Dermis blood vessel endothelial cell (primary cell): ENCODE results near the gene SPEM1. TPM values are rescaled to one million over a fixed set of nuclear protein-coding genes. Genes with fewer than 3 reads are reported as not detected.
"Not testable (repeated sequence)": the region's sequence is repeated elsewhere in the genome, so short reads cannot be mapped to it uniquely, and the experiment has no call there.

ENCODE experiments used
- DNase-seq: peaks from one replicate; pipeline ENCODE4 v3.0.0; 2010
- total RNA-seq: library from RNA; depleted of rRNA; stranded (reverse); fragments of >200 nt; gene quantifications from 2 replicates; pipeline ENCODE4 v1.2.3, GENCODE V29; 2014

Gene SPEM1
- total RNA-seq, 1 donor from 2014 or later, result not detected

- DNase-seq, result no peak
Measured at GRCh38 chr17:7442142-7442541, 22.0 kb downstream of the SPEM1 start.

DNA sequence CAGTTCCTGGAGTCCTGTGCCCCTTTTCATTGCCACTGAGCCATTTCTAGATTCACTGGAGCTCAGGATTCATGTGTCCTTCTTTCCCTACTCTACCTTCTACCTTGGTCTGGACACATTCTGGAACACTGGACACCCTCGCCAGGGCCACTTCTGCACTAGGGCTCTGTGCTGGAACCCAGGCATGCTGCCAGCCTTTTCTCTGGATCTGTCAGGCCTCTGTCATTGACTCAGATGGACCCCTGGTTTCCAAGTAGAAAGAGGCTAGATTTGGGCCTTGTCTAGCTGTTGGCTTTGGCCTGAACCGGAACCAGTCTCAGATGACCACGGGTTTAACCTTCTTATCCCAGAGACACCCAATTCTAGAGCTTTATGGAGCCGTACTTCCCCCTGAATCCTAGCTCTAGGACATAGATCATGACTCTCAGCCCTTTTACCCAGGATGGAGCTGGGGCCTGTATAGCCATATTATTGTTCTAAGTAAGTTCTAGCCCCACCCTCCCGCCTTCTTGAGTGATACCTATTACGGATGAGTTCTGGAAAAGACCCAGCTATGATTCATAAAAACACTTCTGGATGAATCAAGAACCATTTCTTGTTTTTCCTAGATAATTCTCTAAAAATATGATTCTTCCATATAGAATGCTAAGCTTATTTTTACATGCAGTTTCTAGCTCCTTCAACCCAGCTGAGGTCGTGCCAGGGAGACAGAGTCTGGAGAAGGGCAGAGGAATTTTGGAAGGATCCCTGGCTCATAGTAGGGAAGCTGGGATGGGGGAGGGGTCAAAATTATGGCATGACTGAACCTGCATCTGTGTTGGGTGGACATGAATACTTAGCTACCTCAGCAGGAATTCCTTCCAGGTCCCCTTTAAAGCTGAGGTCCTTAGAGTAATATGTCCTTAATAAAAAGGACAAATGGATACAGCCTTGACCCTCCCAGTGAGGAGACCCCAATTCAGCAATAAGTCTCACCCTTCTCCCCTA is 23.7 kb downstream of the SPEM1 start:
- DNase-seq, result peak; percentile 47

- DNase-seq, result peak; percentile 54
Measured at GRCh38 chr17:7444682-7445618, 24.8 kb downstream of the SPEM1 start, which contains the start of gene CHRNB1. Gene CHRNB1, plus strand, starts transcription at chr17:7445061. Its CDS starts 67 bp downstream, at chr17:7445128.

GRCh38 chr17:7445619-7445968 is 25.5 kb downstream of the SPEM1 start:
- no peak for DNase-seq

GRCh38 chr17:7448461-7448860 is 28.3 kb downstream of the SPEM1 start:
- no peak for DNase-seq

- DNase-seq, result no peak
Measured at GRCh38 chr17:7459961-7460545, 39.9 kb downstream of the SPEM1 start.

DNA sequence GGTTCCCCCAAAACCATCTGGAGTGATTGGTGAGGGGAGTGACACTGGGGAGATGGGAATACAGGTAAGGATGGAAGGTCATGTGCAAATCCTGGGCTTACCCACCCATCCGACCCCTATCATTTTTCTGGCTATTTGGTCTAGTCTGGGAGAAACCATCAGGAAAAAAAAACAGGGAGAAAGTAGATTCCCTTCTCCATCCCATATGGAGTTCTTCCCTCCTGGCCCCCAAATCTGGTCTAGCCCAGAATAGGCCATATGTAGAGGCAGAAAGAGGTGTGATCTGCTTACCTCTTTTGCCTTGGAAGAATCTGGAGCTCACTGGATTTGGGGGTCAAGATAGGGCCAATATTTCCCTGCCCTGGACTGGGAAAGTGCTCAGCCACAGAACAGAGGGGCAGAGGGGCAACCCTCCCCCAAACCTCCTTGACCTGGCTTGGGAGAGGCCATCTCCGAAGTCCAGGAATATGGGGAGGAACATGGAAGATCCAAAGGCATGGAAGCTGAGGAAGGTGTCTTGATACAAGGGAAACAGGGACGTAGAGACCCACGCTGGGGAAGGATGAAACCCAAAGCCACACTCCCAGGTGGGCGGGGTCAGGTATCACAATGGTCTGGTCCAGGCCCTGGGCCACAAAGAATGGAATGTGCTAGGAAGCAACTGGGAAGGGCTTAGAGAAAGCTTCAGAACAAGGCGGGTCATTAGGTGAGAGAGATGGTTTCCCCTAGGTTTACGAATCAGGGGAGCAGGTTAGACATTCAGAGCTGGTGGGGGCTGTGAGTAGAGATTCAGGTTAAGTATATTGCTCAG is 40.9 kb downstream of the SPEM1 start:
- no peak for DNase-seq

- no peak for DNase-seq
Measured at GRCh38 chr17:7462474-7463371, 42.6 kb downstream of the SPEM1 start.

DNA sequence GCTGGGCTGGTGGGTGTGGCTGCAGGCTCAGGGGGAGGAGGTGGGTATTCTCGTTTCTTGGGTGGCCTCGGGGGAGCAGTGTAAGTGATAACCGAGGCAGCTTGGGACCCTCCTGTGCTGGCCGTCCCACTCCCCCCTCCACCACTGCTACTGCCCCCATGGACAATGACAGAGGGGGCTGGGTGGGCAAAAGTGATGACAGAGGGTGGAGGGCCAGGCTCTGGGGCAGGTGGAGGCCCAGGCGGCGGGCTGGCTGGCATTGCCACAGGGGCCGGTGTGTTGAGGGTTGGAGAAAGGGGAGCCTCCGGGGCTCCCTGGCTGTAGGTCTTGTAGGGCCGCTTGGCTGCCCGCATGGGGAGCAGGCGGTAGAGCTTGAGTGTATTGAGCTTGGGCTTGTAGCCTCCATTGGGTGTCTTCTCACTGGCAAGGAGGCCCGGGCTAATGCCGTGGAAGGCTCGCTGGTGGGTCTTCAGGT is 43.3 kb downstream of the SPEM1 start:
- DNase-seq, result no peak

DNA sequence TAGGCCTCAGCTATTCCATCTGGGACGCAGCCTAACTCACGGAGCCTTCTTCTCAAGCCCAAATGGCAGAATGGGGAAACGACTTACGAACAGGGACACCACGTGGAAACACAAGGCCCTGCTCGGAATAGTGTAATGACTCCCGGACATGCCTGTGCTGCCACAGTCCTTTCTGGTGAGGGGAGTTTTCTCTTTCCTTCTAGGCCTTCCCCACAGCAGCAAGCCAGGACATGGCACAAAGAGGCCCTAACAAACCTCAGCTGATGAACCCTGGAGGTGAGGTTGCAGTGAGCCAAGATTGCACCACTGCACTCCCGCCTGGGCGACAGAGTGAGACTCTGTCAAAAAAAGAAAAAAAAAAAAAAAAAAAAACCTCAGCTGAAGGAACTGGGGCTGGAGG is 44.0 kb downstream of the SPEM1 start:
- DNase-seq, result no peak

GRCh38 chr17:7465597-7466275 is 45.6 kb downstream of the SPEM1 start:
- DNase-seq, result no peak

DNA sequence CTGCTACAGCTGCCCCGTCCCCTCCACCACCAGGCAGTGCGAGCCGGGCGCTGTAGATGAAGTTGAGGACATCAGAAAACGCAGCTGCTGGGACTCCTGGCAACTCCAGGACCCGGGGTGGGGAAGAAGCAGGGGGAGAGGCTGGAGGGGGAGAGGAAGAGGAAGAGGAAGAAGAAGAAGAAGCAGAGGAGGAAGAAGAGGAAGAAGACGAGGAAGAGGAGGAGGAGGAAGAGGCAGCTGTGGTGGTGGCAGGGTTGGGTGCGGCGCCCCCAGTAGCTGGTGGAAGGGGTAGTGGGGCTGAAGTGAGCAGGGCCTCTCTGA is 46.2 kb downstream of the SPEM1 start:
- no peak for DNase-seq

DNA sequence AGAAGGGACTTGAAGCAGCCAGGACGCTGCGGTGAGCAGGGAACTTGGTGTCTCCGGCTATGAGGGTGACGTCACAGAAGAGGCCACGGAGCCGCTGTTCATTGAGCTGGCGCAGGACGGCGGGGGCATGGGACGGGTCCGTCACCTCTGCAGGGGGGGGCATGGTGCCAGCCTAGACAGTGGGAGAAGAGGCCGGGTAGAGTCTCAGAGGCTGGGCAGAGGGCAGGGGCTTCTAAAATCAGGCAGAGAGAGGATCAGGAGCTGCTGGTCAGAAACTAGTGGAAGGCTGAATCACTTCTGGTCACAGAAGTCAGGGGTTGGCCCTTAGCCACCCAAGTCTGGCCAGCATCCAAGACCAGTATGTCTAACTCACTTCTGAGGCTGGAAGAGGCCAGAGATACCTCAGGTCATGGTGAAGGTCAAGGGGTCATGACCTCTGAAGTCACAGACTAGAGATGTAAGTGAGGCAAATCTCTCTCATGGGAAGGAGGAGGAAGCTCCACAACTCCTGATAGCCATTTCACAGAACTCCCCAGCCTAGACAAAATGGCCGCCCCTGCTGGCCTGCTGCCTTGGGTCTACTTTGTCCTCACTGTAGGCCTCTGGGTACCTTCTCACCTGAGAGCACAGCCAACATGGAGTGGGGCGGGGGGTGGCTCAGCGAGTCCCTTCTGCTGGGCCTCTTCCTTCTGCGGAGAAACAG is 46.7 kb downstream of the SPEM1 start:
- DNase-seq, result peak; percentile 82

DNA sequence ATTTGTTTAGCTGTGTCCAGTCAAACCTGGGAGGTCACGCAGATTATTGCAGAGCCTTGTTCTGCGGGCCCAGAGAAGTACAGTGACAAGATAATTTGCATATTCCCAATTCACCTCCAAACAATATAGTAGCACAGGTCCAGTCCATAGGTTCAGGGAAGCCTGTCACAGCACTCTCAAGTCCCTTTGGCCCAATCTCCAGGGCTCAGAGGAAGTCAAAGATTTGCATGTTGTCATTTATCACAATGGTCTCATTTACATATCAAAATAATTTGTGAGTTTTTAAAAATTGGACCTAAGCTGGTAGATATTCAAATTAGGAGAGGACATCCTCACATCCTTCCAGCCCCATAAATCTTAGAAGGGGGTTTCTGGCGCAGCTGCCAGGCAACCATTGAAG is 47.4 kb downstream of the SPEM1 start:
- DNase-seq, result no peak

DNA sequence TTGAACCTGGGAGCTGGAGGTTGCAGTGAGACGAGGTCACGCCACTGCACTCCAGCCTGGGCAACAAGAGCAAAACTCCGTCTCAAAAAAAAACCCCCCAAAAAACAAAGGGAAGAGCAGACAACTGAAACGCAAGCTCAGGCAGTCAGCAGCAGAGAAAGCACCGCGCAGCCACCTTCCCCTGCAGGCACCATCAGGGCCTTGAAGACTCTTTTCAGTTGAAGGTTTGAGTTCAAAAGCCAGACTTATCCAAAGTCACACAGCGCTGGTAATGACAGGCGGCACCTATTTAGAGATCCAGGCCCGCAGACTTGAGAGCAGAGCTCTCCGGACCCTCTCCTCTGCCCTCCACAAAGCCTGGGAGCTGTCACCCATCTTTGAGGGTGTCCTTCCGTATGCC is 48.2 kb downstream of the SPEM1 start:
- DNase-seq, result no peak

DNA sequence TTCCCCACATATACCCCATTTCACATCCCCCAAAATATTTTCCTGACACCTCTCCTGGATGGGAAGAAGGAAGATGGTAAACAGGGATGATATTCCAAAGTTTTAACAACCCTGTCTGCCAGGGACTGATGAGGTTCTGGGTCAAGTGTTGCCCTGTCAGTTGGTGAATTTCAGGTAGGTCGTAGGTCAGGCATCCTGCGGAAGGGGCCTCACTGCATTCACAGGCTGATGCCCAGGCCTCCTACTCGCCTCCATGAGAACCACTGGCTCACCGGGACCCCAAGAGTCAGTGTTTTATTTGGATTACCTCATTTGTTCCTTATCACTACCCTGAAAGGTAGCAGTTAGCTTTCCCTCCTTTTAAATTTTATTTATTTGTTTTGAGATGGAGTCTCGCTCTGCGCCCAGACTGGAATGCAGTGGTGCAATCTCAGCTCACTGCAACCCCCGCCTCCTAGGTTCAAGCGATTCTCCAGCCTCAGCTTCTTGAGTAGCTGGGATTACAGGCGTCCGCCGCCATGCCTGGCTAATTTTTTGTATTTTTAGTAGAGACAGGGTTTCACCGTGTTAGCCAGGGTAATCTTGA is 48.8 kb downstream of the SPEM1 start:
- no peak for DNase-seq

- DNase-seq, result not testable (repeated sequence)
Measured at GRCh38 chr17:7469843-7470242, 49.7 kb downstream of the SPEM1 start.

DNA sequence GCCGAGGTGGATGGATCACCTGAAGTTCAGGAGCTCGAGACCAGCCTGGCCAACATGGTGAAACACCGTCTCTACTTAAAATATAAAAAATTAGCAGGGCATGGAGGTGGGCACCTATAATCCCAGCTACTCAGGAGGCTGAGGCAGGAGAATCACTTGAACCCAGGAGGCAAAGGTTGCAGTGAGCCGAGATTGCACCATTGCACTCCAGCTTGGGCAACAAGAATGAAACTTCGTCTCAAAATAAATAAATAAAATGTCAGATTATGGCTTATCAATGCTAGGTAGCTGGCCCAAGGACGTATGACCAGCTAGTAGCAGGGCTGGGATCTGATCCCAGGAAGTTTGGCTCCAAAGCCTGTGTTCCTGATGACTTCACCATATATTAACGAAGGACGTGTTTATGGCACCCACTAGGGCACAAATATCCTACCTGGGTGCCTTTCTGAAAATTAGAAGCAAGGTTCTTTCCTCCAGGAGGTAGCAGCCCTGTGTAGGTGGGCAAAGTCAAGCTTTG is 50.4 kb downstream of the SPEM1 start:
- DNase-seq, result not testable (repeated sequence)
